RWPE2 (cell line): ENCODE measurements around the gene HOXC11.

ENCODE experiments used
- ATAC-seq: fragments of 200-7000 bp; cut with Tn5 transposase; 3 replicates; pipeline ENCODE4 v1.9.1; 2021; ENCODE audit warnings: low read depth
- DNase-seq: peaks from one replicate; pipeline ENCODE4 v3.0.0-alpha.2; 2020; ENCODE audit warnings: low spot score
- H3K27ac ChIP-seq: fragments of 450-650 bp; 2 replicates; pipeline ENCODE4 v1.5.1; 2017; ENCODE audit warnings: mild to moderate bottlenecking; ENCODE audit not compliant: poor library complexity, severe bottlenecking
- H3K27me3 ChIP-seq: fragments of 250-450 bp; sonication (Bioruptor Pico); 2 replicates; pipeline ENCODE4 v1.5.1; 2021; ENCODE audit warnings: mild to moderate bottlenecking, moderate library complexity; ENCODE audit not compliant: insufficient read depth, poor library complexity, severe bottlenecking
- H3K36me3 ChIP-seq: fragments of 250-450 bp; sonication (Bioruptor Pico); 2 replicates; pipeline ENCODE4 v1.5.1; 2020; ENCODE audit warnings: low read depth, mild to moderate bottlenecking, moderate library complexity
- H3K4me1 ChIP-seq: fragments of 250-450 bp; sonication (Bioruptor Pico); 2 replicates; pipeline ENCODE4 v1.5.1; 2021; ENCODE audit warnings: mild to moderate bottlenecking, moderate library complexity; ENCODE audit not compliant: insufficient read depth, poor library complexity, severe bottlenecking
- H3K4me3 ChIP-seq: fragments of 250-450 bp; sonication (Bioruptor Pico); 2 replicates; pipeline ENCODE4 v1.5.1; 2021; ENCODE audit warnings: mild to moderate bottlenecking, moderate library complexity; ENCODE audit not compliant: severe bottlenecking
- H3K9me3 ChIP-seq: fragments of 250-450 bp; sonication (Bioruptor Pico); 2 replicates; pipeline ENCODE4 v1.5.1; 2021; ENCODE audit warnings: mild to moderate bottlenecking, moderate library complexity; ENCODE audit not compliant: severe bottlenecking
- TF ChIP-seq, protein P1 (sequence below): fragments of 450-650 bp; IDR thresholded peaks from one replicate; pipeline ENCODE4 v1.5.1; 2017; ENCODE audit warnings: mild to moderate bottlenecking, moderate library complexity; ENCODE audit not compliant: poor library complexity, severe bottlenecking

HOXC11 gene

DNA sequence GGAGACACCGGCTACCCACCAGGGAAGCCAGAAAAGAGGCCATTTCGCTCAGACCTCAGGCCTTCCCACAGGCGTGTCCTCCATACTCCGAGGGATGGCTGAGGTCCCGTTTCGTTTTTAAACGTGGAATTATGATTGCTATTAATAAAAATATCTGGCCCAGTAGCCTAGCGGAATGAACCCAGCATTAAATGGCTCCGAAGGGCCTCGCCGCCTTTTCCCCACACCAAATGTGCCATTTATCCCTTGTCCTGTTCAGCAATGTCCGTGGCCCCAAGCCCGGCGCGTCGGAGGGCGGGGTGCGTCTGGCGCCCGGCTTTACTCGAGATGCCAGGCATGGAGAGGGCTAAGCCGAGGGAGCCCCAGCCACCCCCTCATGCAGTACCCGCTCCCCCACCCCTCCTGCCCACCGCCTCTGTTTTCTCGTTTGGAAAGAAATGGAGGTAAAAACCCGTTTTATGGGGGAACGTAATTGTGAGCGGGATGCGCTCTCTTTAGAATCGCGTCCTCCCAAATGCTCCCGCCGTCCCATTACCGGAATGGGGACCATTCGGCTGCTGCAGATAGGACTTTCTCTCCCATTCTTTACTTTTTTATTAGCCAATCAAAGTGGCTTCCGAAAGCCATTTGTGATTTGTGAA, 41.6 kb downstream of the HOXC11 start:
- DNase-seq: no peak
- H3K27me3 ChIP-seq: peaks cover 82% of the 10 kb centered on the region
- no peak overlapping the region for H3K27ac ChIP-seq
- TF ChIP-seq, protein P1, sequence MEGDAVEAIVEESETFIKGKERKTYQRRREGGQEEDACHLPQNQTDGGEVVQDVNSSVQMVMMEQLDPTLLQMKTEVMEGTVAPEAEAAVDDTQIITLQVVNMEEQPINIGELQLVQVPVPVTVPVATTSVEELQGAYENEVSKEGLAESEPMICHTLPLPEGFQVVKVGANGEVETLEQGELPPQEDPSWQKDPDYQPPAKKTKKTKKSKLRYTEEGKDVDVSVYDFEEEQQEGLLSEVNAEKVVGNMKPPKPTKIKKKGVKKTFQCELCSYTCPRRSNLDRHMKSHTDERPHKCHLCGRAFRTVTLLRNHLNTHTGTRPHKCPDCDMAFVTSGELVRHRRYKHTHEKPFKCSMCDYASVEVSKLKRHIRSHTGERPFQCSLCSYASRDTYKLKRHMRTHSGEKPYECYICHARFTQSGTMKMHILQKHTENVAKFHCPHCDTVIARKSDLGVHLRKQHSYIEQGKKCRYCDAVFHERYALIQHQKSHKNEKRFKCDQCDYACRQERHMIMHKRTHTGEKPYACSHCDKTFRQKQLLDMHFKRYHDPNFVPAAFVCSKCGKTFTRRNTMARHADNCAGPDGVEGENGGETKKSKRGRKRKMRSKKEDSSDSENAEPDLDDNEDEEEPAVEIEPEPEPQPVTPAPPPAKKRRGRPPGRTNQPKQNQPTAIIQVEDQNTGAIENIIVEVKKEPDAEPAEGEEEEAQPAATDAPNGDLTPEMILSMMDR: no peak
- peak overlapping the region; percentile 11 for H3K4me3 ChIP-seq
- no peaks in the 10 kb centered on the region for H3K36me3 ChIP-seq
- H3K4me1 ChIP-seq: no peaks in the 10 kb centered on the region
- no peak for ATAC-seq
- no peaks in the 10 kb centered on the region for H3K9me3 ChIP-seq

DNA sequence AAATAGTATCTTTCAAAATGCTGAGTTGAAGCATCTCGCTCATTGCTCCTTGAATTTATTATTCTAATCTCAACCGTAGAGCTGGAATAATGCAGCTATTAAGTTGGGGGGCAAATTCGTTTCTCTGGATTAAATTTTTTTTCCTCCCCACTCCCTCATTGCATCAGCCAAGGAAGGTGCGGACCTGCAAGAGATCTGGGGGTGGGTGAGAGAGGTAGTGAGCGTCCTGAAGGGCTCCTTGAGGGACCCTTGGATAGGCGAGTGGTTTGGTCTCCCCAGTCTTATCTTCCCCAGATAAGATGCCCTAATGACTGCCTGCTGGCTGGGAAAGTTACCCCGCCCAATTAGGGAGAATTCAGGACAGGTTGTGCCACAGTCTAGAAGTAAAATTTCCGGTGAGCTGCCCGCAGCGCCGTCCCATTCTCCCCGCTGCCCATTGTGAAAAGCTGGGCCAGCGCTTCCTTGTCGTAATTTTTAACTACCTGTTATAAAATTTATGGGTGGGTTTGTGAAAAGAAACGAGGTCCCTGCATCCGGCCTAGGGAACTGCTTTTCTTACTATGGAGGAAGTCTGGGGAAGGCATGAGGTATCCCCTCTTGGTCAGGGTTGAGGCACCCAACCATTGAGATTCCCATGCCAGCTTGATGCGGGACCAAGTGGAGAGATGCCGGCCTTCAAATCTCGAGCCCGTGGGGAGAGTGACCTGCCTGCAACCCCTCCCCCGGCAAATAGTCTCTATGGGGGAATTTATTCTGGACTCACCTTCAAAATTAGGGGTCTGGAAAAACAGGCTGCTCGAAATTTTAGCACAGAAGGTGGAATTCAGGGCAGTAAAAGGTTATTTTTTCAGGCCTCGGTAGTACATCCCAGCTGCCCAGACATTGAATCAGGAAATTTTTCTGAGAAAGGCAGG, 42.3 kb downstream of the HOXC11 start:
- no peak for ATAC-seq

DNA sequence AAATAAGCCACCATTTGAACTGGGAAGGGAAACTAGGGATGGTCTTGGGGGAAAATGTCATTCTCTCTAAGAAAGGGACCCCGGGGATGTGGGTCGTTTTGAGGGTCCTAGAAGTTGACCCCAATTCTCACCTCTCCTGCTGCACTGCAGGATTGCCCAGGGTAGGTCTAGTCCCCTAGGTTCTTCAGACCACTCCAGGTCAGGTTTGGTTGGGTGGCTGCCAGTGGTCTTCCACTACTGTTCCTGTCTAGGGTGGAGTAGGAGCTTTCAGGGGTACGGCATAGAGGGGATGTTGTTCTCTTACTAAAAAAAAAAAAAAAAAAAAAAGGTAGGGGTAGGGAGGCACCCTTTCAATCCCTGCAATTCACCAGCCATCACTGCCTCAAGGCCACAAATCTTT, 43.1 kb downstream of the HOXC11 start:
- no peaks in the 10 kb centered on the region for H3K36me3 ChIP-seq
- no peaks in the 10 kb centered on the region for H3K4me1 ChIP-seq
- TF ChIP-seq, protein P1: no peak
- H3K27ac ChIP-seq: peak overlapping the region; percentile 31
- H3K4me3 ChIP-seq: peak overlapping the region; percentile 44
- peaks cover 76% of the 10 kb centered on the region for H3K27me3 ChIP-seq
- no peaks in the 10 kb centered on the region for H3K9me3 ChIP-seq
- ATAC-seq (no peak), DNase-seq (no peak)

More for the DNA sequence above, 42.3 kb downstream of the HOXC11 start:
- H3K36me3 ChIP-seq: no peaks in the 10 kb centered on the region
- no peak overlapping the region for H3K4me3 ChIP-seq
- H3K9me3 ChIP-seq: no peaks in the 10 kb centered on the region
- H3K4me1 ChIP-seq: no peaks in the 10 kb centered on the region
- H3K27me3 ChIP-seq: peaks cover 77% of the 10 kb centered on the region
- TF ChIP-seq, protein P1: no peak
- H3K27ac ChIP-seq: no peak overlapping the region
- DNase-seq: no peak

DNA sequence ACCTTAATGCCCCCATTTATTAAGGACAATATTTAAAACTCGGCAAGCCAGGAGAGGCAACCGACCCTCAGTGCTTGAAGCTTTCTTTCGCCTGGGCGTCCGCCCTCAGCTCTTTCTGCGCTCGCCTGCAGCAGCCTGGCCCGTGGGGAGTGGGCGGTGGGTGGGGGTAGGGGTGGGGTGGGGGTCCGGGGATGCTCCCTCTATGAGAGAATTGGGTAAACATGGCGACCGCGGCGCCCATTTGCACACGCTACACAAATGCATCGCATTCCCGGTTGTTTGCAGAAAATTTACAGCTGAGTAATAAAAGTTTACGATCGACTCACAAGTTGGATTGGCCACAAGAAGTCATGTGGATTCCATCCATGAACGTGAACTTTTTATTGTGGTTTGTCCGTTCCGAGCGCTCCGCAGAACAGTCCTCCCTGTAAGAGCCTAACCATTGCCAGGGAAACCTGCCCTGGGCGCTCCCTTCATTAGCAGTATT, 43.6 kb downstream of the HOXC11 start:
- Histone ChIP-seq H3K4me1 (no peaks in the 10 kb centered on the region), H3K9me3 (no peaks in the 10 kb centered on the region), H3K27ac (peak overlapping the region; percentile 31), H3K36me3 (no peaks in the 10 kb centered on the region), H3K27me3 (peaks cover 74% of the 10 kb centered on the region), H3K4me3 (peak overlapping the region; percentile 44)
- TF ChIP-seq, protein P1: no peak
- ATAC-seq (peak; percentile 26), DNase-seq (no peak)
